Panc1 (cell line): ENCODE data around the gene PRR36.

ENCODE experiments used
- TF ChIP-seq, protein P1 (sequence below), 2 experiments: IDR thresholded peaks; 2 replicates each; pipeline ENCODE4 v1.6.1; 2011 to 2012; ENCODE audit warnings: low read depth in 2 of 2, control low read depth in 1 of 2, low read length in 1 of 2, mild to moderate bottlenecking in 1 of 2, moderate library complexity in 1 of 2; ENCODE audit not compliant: insufficient read depth in 1 of 2
- TF ChIP-seq, protein P2 (sequence below): fragments of 450-650 bp; IDR thresholded peaks from 2 replicates; pipeline ENCODE4 v1.5.1; 2017; ENCODE audit warnings: mild to moderate bottlenecking

DNA sequence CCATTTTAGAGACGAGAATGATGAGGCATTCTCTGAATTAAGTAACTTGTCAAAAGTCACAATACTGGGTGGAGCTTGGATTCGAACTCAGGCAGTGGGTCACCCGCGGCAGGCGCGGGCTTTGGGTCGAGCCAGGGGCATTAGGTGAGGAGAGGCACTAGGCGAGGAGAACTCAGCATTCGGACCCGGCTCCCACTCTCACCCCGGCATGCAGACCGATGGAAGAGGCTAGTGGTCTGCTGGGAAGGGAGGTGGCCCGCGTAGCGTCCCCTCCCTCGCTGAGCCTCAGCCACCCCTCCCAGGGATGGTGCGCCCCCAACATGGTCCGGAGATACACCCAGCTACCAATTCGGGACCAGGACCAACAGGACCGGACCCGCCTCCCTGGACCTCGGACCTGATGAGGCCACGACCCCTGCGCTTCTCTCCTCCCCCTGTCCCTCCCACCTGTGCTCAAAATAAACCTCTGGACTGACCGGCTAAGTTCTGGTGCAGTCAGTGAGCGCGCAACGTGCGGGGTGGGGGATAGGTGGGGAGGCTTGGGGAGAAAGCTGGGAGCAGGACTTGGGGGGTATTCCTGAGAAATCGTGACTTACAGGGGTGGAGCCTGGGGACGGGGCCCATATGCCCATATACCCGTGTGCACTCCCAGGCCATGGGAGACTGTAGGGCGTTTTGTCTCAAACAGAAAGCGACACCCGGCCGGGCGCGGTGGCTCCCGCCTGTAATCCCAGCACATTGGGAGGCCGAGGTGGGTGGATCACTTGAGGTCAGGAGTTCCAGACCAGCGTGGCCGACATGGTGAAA is 44.6 kb upstream of the PRR36 start:
- TF ChIP-seq, protein P1, sequence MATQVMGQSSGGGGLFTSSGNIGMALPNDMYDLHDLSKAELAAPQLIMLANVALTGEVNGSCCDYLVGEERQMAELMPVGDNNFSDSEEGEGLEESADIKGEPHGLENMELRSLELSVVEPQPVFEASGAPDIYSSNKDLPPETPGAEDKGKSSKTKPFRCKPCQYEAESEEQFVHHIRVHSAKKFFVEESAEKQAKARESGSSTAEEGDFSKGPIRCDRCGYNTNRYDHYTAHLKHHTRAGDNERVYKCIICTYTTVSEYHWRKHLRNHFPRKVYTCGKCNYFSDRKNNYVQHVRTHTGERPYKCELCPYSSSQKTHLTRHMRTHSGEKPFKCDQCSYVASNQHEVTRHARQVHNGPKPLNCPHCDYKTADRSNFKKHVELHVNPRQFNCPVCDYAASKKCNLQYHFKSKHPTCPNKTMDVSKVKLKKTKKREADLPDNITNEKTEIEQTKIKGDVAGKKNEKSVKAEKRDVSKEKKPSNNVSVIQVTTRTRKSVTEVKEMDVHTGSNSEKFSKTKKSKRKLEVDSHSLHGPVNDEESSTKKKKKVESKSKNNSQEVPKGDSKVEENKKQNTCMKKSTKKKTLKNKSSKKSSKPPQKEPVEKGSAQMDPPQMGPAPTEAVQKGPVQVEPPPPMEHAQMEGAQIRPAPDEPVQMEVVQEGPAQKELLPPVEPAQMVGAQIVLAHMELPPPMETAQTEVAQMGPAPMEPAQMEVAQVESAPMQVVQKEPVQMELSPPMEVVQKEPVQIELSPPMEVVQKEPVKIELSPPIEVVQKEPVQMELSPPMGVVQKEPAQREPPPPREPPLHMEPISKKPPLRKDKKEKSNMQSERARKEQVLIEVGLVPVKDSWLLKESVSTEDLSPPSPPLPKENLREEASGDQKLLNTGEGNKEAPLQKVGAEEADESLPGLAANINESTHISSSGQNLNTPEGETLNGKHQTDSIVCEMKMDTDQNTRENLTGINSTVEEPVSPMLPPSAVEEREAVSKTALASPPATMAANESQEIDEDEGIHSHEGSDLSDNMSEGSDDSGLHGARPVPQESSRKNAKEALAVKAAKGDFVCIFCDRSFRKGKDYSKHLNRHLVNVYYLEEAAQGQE (IDR thresholded peaks at IDR 0.05; ENCODE audit: insufficient read depth in 1 of 2, low read depth in 2 of 2, low read length in 1 of 2), result no peak
- TF ChIP-seq, protein P2, sequence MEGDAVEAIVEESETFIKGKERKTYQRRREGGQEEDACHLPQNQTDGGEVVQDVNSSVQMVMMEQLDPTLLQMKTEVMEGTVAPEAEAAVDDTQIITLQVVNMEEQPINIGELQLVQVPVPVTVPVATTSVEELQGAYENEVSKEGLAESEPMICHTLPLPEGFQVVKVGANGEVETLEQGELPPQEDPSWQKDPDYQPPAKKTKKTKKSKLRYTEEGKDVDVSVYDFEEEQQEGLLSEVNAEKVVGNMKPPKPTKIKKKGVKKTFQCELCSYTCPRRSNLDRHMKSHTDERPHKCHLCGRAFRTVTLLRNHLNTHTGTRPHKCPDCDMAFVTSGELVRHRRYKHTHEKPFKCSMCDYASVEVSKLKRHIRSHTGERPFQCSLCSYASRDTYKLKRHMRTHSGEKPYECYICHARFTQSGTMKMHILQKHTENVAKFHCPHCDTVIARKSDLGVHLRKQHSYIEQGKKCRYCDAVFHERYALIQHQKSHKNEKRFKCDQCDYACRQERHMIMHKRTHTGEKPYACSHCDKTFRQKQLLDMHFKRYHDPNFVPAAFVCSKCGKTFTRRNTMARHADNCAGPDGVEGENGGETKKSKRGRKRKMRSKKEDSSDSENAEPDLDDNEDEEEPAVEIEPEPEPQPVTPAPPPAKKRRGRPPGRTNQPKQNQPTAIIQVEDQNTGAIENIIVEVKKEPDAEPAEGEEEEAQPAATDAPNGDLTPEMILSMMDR, result no peak
